HepG2 (cell line): ENCODE data around the gene MICALL2. TPM values are rescaled to one million over a fixed set of nuclear protein-coding genes. Genes with fewer than 3 reads are reported as not detected.

Experiments
- ATAC-seq: fragments of 200-7000 bp; cut with Tn5 transposase; 3 replicates; pipeline ENCODE4 v1.9.1; 2020; ENCODE audit warnings: mild to moderate bottlenecking, moderate library complexity
- BruUV-seq: library from RNA; stranded (reverse); fragments of 400-500 nt; replicated peaks from 2 replicates; lab custom pipeline; 2021; lab: Mats Ljungman, UMichigan
- CTCF ChIA-PET: fragments of 300-600 bp; formaldehyde crosslinking; extraction: SDS; loops from one replicate; lab custom pipeline; 2021; ENCODE audit warnings: low total read pairs, inconsistent platforms, low intra/inter-chr PET ratio; lab: Yijun Ruan, JAX
- POLR2A ChIA-PET: fragments of 350-600 bp; sonication (Branson Sonifier 250); formaldehyde crosslinking; loops from one replicate; lab custom pipeline; 2020; ENCODE audit warnings: antibody characterized with exemption, inconsistent platforms; lab: Yijun Ruan, JAX
- DNase-seq: peaks from one replicate; pipeline ENCODE4 v3.0.0-alpha.2; 2015; ENCODE audit warnings: low spot score
- FAIRE-seq: peaks from 3 replicates; lab custom pipeline; 2011; peaks lifted over from hg19 to GRCh38; lab: Jason Lieb, UNC
- H2AFZ ChIP-seq: one replicate; pipeline ENCODE4 v1.6.1; 2011; ENCODE audit warnings: low read length, inconsistent platforms
- H3K27ac ChIP-seq: fragments of 300-600 bp; 3 replicates; pipeline ENCODE4 v1.8.0; 2011; ENCODE audit warnings: mixed run types, mild to moderate bottlenecking, mixed read lengths, low read length, inconsistent platforms; ENCODE audit not compliant: insufficient read depth; ENCODE audit errors: extremely low read length
- H3K27me3 ChIP-seq, 2 experiments: fragments of 200-600 bp in 1 of 2; 2 replicates in 1 of 2; 3 replicates in 1 of 2; pipeline versions ENCODE4 v1.6.0 to v1.8.0; 2011; ENCODE audit warnings: low read length in 2 of 2, mild to moderate bottlenecking in 2 of 2, moderate library complexity in 2 of 2, inconsistent platforms in 1 of 2; ENCODE audit not compliant: insufficient read depth in 2 of 2, control insufficient read depth in 1 of 2
- H3K36me3 ChIP-seq, 2 experiments: fragments of 200-600 bp in 1 of 2; replicated peaks in 1 of 2; 2 replicates in 1 of 2; 3 replicates in 1 of 2; pipeline versions ENCODE4 v1.5.1 to v1.8.0; 2011; ENCODE audit warnings: low read length in 2 of 2, inconsistent platforms in 1 of 2; ENCODE audit not compliant: insufficient read depth in 2 of 2, control insufficient read depth in 1 of 2
- H3K4me1 ChIP-seq: 2 replicates; pipeline ENCODE4 v1.5.1; 2012; ENCODE audit warnings: low read length, inconsistent platforms; ENCODE audit not compliant: insufficient read depth
- H3K4me2 ChIP-seq: 2 replicates; pipeline ENCODE4 v1.6.0; 2011; ENCODE audit warnings: low read depth, low read length, inconsistent platforms
- H3K4me3 ChIP-seq, 3 experiments: fragments of 200-600 bp in 1 of 3; sonication (generic), shearing (Covaris generic) in 1 of 3; replicated peaks in 1 of 3; 2 replicates each; pipeline ENCODE4 v1.5.1; 2011 to 2016; ENCODE audit warnings: low read length in 3 of 3, inconsistent platforms in 2 of 3, low read depth in 2 of 3, mild to moderate bottlenecking in 2 of 3, control low read depth in 1 of 3, mixed read lengths in 1 of 3; ENCODE audit not compliant: insufficient read depth in 1 of 3
- H3K79me2 ChIP-seq: one replicate; pipeline ENCODE4 v1.6.1; 2011; ENCODE audit warnings: low read length, inconsistent platforms; ENCODE audit not compliant: insufficient read depth
- H3K9ac ChIP-seq: 2 replicates; pipeline ENCODE4 v1.6.0; 2011; ENCODE audit warnings: mild to moderate bottlenecking, low read depth, low read length, inconsistent platforms; ENCODE audit not compliant: insufficient read depth
- H3K9me3 ChIP-seq: 2 replicates; pipeline ENCODE4 v1.5.1; 2012; ENCODE audit warnings: mild to moderate bottlenecking, low read length
- H4K20me1 ChIP-seq: 2 replicates; pipeline ENCODE4 v1.6.0; 2011; ENCODE audit warnings: inconsistent platforms, mild to moderate bottlenecking, low read length, moderate library complexity; ENCODE audit not compliant: insufficient read depth
- FOXK2 ChIP-seq: fragments of 450-650 bp; IDR thresholded peaks from 2 replicates; pipeline ENCODE4 v1.6.1; 2016
- ZFP36 ChIP-seq: fragments of 150-350 bp; IDR thresholded peaks from 2 replicates; pipeline ENCODE4 v1.6.1; 2018; ENCODE audit warnings: borderline replicate concordance, low read length, low read depth; ENCODE audit not compliant: partially characterized antibody
- ZNF354B ChIP-seq: sonication (generic); formaldehyde crosslinking; IDR thresholded peaks from 2 replicates; pipeline ENCODE4 v1.8.0; 2022; ENCODE audit warnings: mild to moderate bottlenecking, missing genetic modification reagents
- WGBS: methylation state at CpG from one replicate; pipeline ENCODE4 v1.1.6; 2017; ENCODE audit warnings: low lambda C conversion rate; 5-methylcytosine and 5-hydroxymethylcytosine counted together
- in situ Hi-C: cut with HindIII; loops from 2 replicates; pipeline ENCODE4 v1.10.0; 2017; ENCODE audit warnings: low pct_unique_long_range_greater_than_20kb; ENCODE audit not compliant: extremely low pct_ligation_motif_present
- intact Hi-C: fragments of 100-400 bp; cut with micrococcal nuclease; formaldehyde crosslinking; loops from one replicate; pipeline ENCODE4 v1.10.0; 2022; ENCODE audit not compliant: unreplicated experiment
- polyA plus RNA-seq, 8 experiments: library from polyadenylated mRNA; depleted of rRNA in 3 of 8; stranded (reverse) in 7 of 8; unstranded in 1 of 8; fragments of >200 nt; fragmentation: Illumina TruSeq in 4 of 8; extraction: Trizol in 4 of 8; gene quantifications; 2 replicates each; pipeline versions ENCODE4 v1.2.1 to v1.2.3, GENCODE V29; 2011 to 2016; ENCODE audit warnings: low read depth in 4 of 8, missing spikeins in 1 of 8, mixed read lengths in 1 of 8; ENCODE audit not compliant: insufficient read depth in 1 of 8
- total RNA-seq, 5 experiments: library from RNA; depleted of rRNA; stranded (reverse); fragments of >200 nt; fragmentation: Illumina TruSeq; extraction: Trizol; gene quantifications; 2 replicates each; pipeline ENCODE4 v1.2.3, GENCODE V29; 2016; ENCODE audit warnings: low read depth in 1 of 5
- TF ChIP-seq, protein P1 (sequence below): sonication (generic); formaldehyde crosslinking; IDR thresholded peaks from 2 replicates; pipeline ENCODE4 v1.4.0; 2020; ENCODE audit warnings: mild to moderate bottlenecking, missing genetic modification reagents

Gene MICALL2
- total and polyA plus RNA-seq, 2 of the 13 experiments (the other 11 are each of a cell fraction or from before 2014, with no cell fraction given), result 5.8 to 12.4 TPM

DNA sequence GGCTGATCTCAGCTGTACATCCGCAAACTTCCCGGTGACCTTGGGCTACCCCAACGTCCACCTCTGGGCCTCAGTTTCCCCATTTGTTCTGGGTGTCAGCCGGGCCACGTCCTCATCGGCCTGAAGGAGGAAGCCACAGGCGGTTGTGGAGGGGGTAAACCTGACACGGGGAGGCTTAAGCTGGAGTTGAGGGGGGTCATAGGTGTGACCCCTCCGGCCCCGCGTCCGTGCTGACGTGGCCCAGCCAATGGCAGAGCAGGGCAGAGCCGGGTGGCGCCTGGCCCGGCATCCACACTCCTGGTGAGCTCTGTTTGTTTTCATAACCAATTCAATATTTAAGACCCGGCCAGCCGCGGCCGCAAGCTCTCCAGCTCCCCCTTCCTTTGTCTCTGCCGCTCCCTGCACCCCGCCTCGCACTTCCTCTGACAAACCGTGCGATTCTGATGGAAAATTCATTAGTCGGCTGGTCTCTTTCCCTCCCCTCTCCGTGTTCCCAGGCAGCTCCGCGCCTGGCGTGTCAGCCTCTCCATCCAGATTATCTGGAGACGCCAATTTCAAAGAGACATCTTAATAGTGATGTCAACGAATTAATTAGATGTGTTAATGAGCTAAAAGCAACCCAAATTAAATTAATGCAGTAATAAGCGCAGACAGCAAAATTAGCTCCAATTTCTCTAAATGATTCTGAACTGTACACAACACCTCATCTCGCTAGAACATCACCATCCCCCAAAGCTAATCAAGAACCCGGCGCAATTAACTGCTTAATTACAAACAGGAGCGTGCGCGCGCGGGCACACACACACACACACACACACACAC lies 55.4 kb downstream of the MICALL2 start (continued):
- TF ChIP-seq, protein P1, sequence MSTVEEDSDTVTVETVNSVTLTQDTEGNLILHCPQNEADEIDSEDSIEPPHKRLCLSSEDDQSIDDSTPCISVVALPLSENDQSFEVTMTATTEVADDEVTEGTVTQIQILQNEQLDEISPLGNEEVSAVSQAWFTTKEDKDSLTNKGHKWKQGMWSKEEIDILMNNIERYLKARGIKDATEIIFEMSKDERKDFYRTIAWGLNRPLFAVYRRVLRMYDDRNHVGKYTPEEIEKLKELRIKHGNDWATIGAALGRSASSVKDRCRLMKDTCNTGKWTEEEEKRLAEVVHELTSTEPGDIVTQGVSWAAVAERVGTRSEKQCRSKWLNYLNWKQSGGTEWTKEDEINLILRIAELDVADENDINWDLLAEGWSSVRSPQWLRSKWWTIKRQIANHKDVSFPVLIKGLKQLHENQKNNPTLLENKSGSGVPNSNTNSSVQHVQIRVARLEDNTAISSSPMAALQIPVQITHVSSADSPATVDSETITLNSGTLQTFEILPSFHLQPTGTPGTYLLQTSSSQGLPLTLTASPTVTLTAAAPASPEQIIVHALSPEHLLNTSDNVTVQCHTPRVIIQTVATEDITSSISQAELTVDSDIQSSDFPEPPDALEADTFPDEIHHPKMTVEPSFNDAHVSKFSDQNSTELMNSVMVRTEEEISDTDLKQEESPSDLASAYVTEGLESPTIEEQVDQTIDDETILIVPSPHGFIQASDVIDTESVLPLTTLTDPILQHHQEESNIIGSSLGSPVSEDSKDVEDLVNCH (CRISPR knock-in tag), result no peak
- TF ChIP-seq ZNF354B (CRISPR knock-in tag), result no peak
- TF ChIP-seq, all 625 proteins: peak for 0

DNA sequence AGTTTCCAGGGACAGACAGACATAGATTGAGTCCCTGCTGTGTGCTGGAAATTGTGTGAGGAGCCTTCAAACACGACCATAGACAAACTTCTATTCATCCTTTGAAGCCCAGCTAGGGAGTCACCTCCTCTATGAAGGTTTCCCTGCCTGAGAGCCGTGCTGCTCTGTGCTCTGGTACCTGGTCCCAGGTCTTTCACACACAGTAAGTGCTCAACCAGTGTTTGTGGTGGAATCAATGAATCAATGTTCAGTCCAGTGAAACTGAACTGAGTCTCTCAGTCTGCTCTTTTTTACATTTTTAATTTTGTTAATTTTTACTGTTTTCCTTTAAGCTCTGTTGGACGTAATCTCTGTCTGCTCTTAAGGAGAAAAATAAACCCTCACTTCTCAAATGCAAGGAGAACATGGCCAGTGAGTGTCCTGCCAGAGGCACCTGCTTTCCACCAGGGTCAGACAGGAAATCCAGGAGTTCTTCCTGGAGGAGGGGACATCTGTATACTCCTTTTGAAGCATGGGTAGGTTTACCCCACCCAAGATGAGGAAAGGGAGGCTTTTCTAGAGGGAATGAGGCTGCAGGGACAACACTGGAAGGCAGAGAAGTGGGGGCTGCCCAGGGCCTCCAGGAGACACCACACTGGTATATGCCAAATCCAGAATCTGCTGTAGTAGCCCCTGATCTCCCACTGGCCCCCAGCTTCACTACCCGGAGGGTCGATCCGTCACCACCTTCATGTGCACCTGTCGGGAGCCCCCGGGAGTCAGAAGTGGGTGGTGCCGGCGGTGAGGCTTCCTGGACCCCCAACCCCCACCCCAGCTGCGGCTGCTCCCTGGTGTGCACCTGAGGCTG lies 56.3 kb downstream of the MICALL2 start:
- CTCF ChIA-PET, result no interaction called here
- no peak for FAIRE-seq
- H3K79me2 ChIP-seq, result no peaks in the 10 kb centered on the region

More for the DNA sequence above, 56.3 kb downstream of the MICALL2 start:
- no peaks in the 10 kb centered on the region; the same call in 1 of the 2 replicates for H3K9me3 ChIP-seq
- no peaks in the 10 kb centered on the region for H4K20me1 ChIP-seq
- in situ Hi-C loops (no loop called here), intact Hi-C loops (no loop called here)
- 0% methylated on average over 3 of the region's 11 CpGs for WGBS
- no peak overlapping the region for H3K27ac ChIP-seq
- no peak overlapping the region for H2AFZ ChIP-seq
- H3K27me3 ChIP-seq, result peaks cover 14 to 71% of the 10 kb centered on the region in 2 experiments
- POLR2A ChIA-PET, result no interaction called here
- BruUV-seq, result no TSS peak
- DNase-seq, result no peak
- ATAC-seq, result no peak
- no peak overlapping the region for H3K4me2 ChIP-seq
- no peaks in the 10 kb centered on the region for H3K36me3 ChIP-seq
- H3K4me1 ChIP-seq, result no peaks in the 10 kb centered on the region; the same call in 1 of the 2 replicates
- TF ChIP-seq ZFP36, result peak; percentile 41
- no peak for TF ChIP-seq FOXK2
- TF ChIP-seq, all 625 proteins: peak for 1
- H3K4me3 ChIP-seq, result no peak overlapping the region
- H3K9ac ChIP-seq, result no peak overlapping the region
